Gastrocnemius medialis (tissue), 4 donors: ENCODE results near the gene ZNF592.

Experiments used
- POLR2A ChIP-seq, 2 donors: fragments of 450-650 bp; IDR thresholded peaks; one replicate each; pipeline ENCODE4 v1.6.1; 2017; ENCODE audit warnings: antibody characterized with exemption in 2 of 2, mild to moderate bottlenecking in 2 of 2, moderate library complexity in 2 of 2
- TF ChIP-seq, protein P1 (sequence below), 5 experiments: fragments of 450-650 bp in 3 of 5; fragments of 200-600 bp in 2 of 5; sonication (generic) in 2 of 5; IDR thresholded peaks in 4 of 5; conservative IDR thresholded peaks in 1 of 5; 1 replicate in 4 of 5; 2 replicates in 1 of 5; pipeline ENCODE4 v1.5.1; 2016 to 2019; ENCODE audit warnings: antibody characterized with exemption in 5 of 5, mild to moderate bottlenecking in 3 of 5, moderate library complexity in 3 of 5

DNA sequence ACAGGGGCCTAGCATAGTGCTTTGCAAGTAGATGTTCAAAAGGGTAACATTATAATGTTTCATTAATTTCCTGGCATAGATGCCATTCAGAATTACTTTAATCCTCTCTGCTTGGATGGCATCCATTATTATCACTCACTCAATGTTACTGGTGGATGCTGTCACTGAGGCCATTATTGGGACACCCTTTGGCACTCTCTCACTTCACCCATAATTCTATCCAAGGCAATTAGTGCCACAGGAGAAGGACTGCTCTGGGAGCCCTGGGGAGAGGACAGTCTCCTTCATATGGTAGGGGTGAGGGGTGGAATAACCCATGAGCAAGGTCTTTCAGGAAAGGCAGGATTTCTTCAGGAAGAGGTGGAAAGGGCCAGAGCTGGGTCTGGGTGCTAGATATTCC is 107.4 kb downstream of the ZNF592 start:
- no peak for TF ChIP-seq POLR2A (IDR thresholded peaks at IDR 0.05)
- TF ChIP-seq, protein P1, sequence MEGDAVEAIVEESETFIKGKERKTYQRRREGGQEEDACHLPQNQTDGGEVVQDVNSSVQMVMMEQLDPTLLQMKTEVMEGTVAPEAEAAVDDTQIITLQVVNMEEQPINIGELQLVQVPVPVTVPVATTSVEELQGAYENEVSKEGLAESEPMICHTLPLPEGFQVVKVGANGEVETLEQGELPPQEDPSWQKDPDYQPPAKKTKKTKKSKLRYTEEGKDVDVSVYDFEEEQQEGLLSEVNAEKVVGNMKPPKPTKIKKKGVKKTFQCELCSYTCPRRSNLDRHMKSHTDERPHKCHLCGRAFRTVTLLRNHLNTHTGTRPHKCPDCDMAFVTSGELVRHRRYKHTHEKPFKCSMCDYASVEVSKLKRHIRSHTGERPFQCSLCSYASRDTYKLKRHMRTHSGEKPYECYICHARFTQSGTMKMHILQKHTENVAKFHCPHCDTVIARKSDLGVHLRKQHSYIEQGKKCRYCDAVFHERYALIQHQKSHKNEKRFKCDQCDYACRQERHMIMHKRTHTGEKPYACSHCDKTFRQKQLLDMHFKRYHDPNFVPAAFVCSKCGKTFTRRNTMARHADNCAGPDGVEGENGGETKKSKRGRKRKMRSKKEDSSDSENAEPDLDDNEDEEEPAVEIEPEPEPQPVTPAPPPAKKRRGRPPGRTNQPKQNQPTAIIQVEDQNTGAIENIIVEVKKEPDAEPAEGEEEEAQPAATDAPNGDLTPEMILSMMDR (IDR thresholded peaks at IDR 0.05 in 4 of 5, conservative IDR thresholded peaks at IDR 0.05 in 1 of 5) = no peak
